Erythroblast (primary cell): Measurements from ENCODE around the gene CAVIN2.

Experiments
- GATA1 ChIP-seq: IDR thresholded peaks from 2 replicates; pipeline ENCODE4 v1.6.1; 2011; ENCODE audit warnings: low read depth, mild to moderate bottlenecking, control low read depth, low read length, moderate library complexity
- POLR2A ChIP-seq: IDR thresholded peaks from 2 replicates; pipeline ENCODE4 v1.6.1; 2011; ENCODE audit warnings: mild to moderate bottlenecking, low read length

GRCh38 chr2:191877875-191878274, 31.0 kb upstream of the CAVIN2 start:
- TF ChIP-seq POLR2A (no peak), GATA1 (no peak)
